MM.1S (cell line): Measurements from ENCODE around the gene ZNF575.

ENCODE experiments used
- DNase-seq: peaks from one replicate; pipeline ENCODE4 v3.0.0-alpha.2; 2015
- H2AFZ ChIP-seq: fragments of 300-600 bp; sonication (generic); 2 replicates; pipeline ENCODE4 v1.6.0; 2016; ENCODE audit warnings: antibody characterized with exemption, low read length
- H3F3A ChIP-seq: fragments of 300-600 bp; sonication (generic); 2 replicates; pipeline ENCODE4 v1.6.1; 2016; ENCODE audit warnings: mild to moderate bottlenecking, antibody characterized with exemption, low read length, moderate library complexity, mixed read lengths; ENCODE audit not compliant: insufficient read depth
- H3K27ac ChIP-seq: fragments of 300-600 bp; sonication (generic); 2 replicates; pipeline ENCODE4 v1.5.1; 2016; ENCODE audit warnings: mild to moderate bottlenecking, low read length
- H3K27me3 ChIP-seq: fragments of 300-600 bp; sonication (generic); replicated peaks from 2 replicates; pipeline ENCODE4 v1.6.0; 2016; ENCODE audit warnings: low read length; ENCODE audit not compliant: insufficient read depth
- H3K36me3 ChIP-seq: fragments of 300-600 bp; sonication (generic); replicated peaks from 2 replicates; pipeline ENCODE4 v1.6.1; 2016; ENCODE audit warnings: mild to moderate bottlenecking, low read length, mixed read lengths; ENCODE audit not compliant: insufficient read depth
- H3K4me1 ChIP-seq: fragments of 300-600 bp; sonication (generic); 2 replicates; pipeline ENCODE4 v1.6.1; 2016; ENCODE audit warnings: low read length, mixed read lengths
- H3K4me2 ChIP-seq: fragments of 300-600 bp; sonication (generic); 2 replicates; pipeline ENCODE4 v1.6.0; 2016; ENCODE audit warnings: low read depth, low read length
- H3K4me3 ChIP-seq: fragments of 300-600 bp; sonication (generic); 2 replicates; pipeline ENCODE4 v1.5.1; 2016; ENCODE audit warnings: low read length, mixed read lengths
- H3K79me2 ChIP-seq: fragments of 300-600 bp; sonication (generic); 2 replicates; pipeline ENCODE4 v1.6.1; 2016; ENCODE audit warnings: mixed run types, low read length, mixed read lengths
- H3K9ac ChIP-seq: fragments of 300-600 bp; sonication (generic); 2 replicates; pipeline ENCODE4 v1.6.1; 2016; ENCODE audit warnings: low read length, mixed read lengths
- H3K9me2 ChIP-seq: fragments of 300-600 bp; sonication (generic); replicated peaks from 2 replicates; pipeline ENCODE4 v1.6.1; 2016; ENCODE audit warnings: mild to moderate bottlenecking, low read length, mixed read lengths; ENCODE audit not compliant: insufficient read depth
- H3K9me3 ChIP-seq: fragments of 300-600 bp; sonication (generic); replicated peaks from 2 replicates; pipeline ENCODE4 v1.6.1; 2016; ENCODE audit warnings: mild to moderate bottlenecking, low read length, mixed read lengths; ENCODE audit not compliant: insufficient read depth
- H4K20me1 ChIP-seq: fragments of 300-600 bp; sonication (generic); 2 replicates; pipeline ENCODE4 v1.6.1; 2016; ENCODE audit warnings: mild to moderate bottlenecking, low read length, moderate library complexity, mixed read lengths; ENCODE audit not compliant: insufficient read depth
- CTCF ChIP-seq: fragments of 300-600 bp; sonication (generic); IDR thresholded peaks from 2 replicates; pipeline ENCODE4 v1.5.1; 2016; ENCODE audit warnings: antibody characterized with exemption, low read length, mixed read lengths
- EZH2 ChIP-seq: fragments of 300-600 bp; sonication (generic); optimal IDR thresholded peaks from 2 replicates; pipeline ENCODE3; 2017; ENCODE audit warnings: low read depth, mild to moderate bottlenecking, antibody characterized with exemption, low read length, mixed read lengths
- EZH2phosphoT487 ChIP-seq: fragments of 300-600 bp; sonication (generic); IDR thresholded peaks from 2 replicates; pipeline ENCODE4 v1.6.1; 2018; ENCODE audit warnings: antibody characterized with exemption, low read length

Gene ZNF575

GRCh38 chr19:43553656-43554055, 20.7 kb downstream of the ZNF575 start:
- Histone ChIP-seq H3F3A (no peaks in the 10 kb centered on the region), H3K4me2 (no peak overlapping the region), H2AFZ (no peak overlapping the region), H3K27ac (no peak overlapping the region), H3K9me3 (no peaks in the 10 kb centered on the region), H4K20me1 (no peaks in the 10 kb centered on the region), H3K79me2 (no peaks in the 10 kb centered on the region), H3K9ac (no peak overlapping the region), H3K27me3 (no peaks in the 10 kb centered on the region), H3K4me3 (no peak overlapping the region), H3K4me1 (no peaks in the 10 kb centered on the region), H3K9me2 (no peaks in the 10 kb centered on the region), H3K36me3 (no peaks in the 10 kb centered on the region)
- no peak for DNase-seq
- TF ChIP-seq EZH2 (no peak), CTCF (no peak), EZH2phosphoT487 (no peak)

- H3K4me3 ChIP-seq: no peak overlapping the region
- DNase-seq: no peak
Observed at GRCh38 chr19:43554317-43554895, 21.4 kb downstream of the ZNF575 start.

GRCh38 chr19:43555185-43555770, 22.3 kb downstream of the ZNF575 start:
- Histone ChIP-seq H4K20me1 (no peaks in the 10 kb centered on the region), H3K4me2 (no peak overlapping the region), H3K27me3 (no peaks in the 10 kb centered on the region), H3K27ac (no peak overlapping the region), H3F3A (no peaks in the 10 kb centered on the region), H3K9me2 (no peaks in the 10 kb centered on the region), H3K79me2 (no peaks in the 10 kb centered on the region), H3K4me3 (no peak overlapping the region), H3K36me3 (no peaks in the 10 kb centered on the region), H2AFZ (no peak overlapping the region), H3K9ac (no peak overlapping the region), H3K9me3 (no peaks in the 10 kb centered on the region), H3K4me1 (no peaks in the 10 kb centered on the region)
- peak; percentile 67 for DNase-seq
- no peak for TF ChIP-seq EZH2
- TF ChIP-seq CTCF: peak; percentile 81
- no peak for TF ChIP-seq EZH2phosphoT487

More at GRCh38 chr19:43554317-43554895, 21.4 kb downstream of the ZNF575 start:
- Histone ChIP-seq H3K9me3 (no peaks in the 10 kb centered on the region), H3K27ac (no peak overlapping the region), H3K4me1 (no peaks in the 10 kb centered on the region), H2AFZ (no peak overlapping the region), H3K9me2 (no peaks in the 10 kb centered on the region), H3K36me3 (no peaks in the 10 kb centered on the region), H3K27me3 (no peaks in the 10 kb centered on the region), H3F3A (no peaks in the 10 kb centered on the region), H3K4me2 (no peak overlapping the region), H3K9ac (no peak overlapping the region), H3K79me2 (no peaks in the 10 kb centered on the region), H4K20me1 (no peaks in the 10 kb centered on the region)
- no peak for TF ChIP-seq EZH2phosphoT487
- no peak for TF ChIP-seq EZH2
- no peak for TF ChIP-seq CTCF
